ENCODE data around the gene AACS.
"Not testable (repeated sequence)": the region's sequence is repeated elsewhere in the genome, so short reads cannot be mapped to it uniquely, and the experiment has no call there.

AACS gene

GRCh38 chr12:125061229-125061628 lies 4.0 kb upstream of the AACS start:
- no peak for DNase-seq

GRCh38 chr12:125063522-125063921 lies 1.7 kb upstream of the AACS start:
- DNase-seq: not testable (repeated sequence)

- no peak for DNase-seq
Measured at GRCh38 chr12:125064492-125064891, 743 bp upstream of the AACS start.

- DNase-seq: no peak
Measured at GRCh38 chr12:125065919-125066570, 810 bp downstream of the AACS start.

GRCh38 chr12:125068391-125068790 lies 3.2 kb downstream of the AACS start:
- no peak for DNase-seq

GRCh38 chr12:125069616-125070015 lies 4.4 kb downstream of the AACS start:
- DNase-seq: no peak

GRCh38 chr12:125070112-125070511 lies 4.9 kb downstream of the AACS start:
- no peak for DNase-seq

GRCh38 chr12:125070661-125071390 lies 5.6 kb downstream of the AACS start:
- DNase-seq: no peak

GRCh38 chr12:125071456-125071855 lies 6.2 kb downstream of the AACS start:
- DNase-seq: no peak

- no peak for DNase-seq
Measured at GRCh38 chr12:125072496-125072895, 7.3 kb downstream of the AACS start.

- DNase-seq: not testable (repeated sequence)
Measured at GRCh38 chr12:125074294-125074693, 9.1 kb downstream of the AACS start.

GRCh38 chr12:125076103-125076502 lies 10.9 kb downstream of the AACS start:
- DNase-seq: no peak

- DNase-seq: no peak
Measured at GRCh38 chr12:125079084-125079483, 13.8 kb downstream of the AACS start.

- no peak for DNase-seq
Measured at GRCh38 chr12:125079648-125080645, 14.7 kb downstream of the AACS start.

GRCh38 chr12:125081427-125081826 lies 16.2 kb downstream of the AACS start:
- no peak for DNase-seq

- no peak for DNase-seq
Measured at GRCh38 chr12:125083072-125083471, 17.8 kb downstream of the AACS start.

GRCh38 chr12:125088199-125088598 lies 23.0 kb downstream of the AACS start:
- not testable (repeated sequence) for DNase-seq

GRCh38 chr12:125089083-125089482 lies 23.8 kb downstream of the AACS start:
- no peak for DNase-seq

- no peak for DNase-seq
Measured at GRCh38 chr12:125089626-125090025, 24.4 kb downstream of the AACS start.

- DNase-seq: no peak
Measured at GRCh38 chr12:125090437-125090836, 25.2 kb downstream of the AACS start.

- no peak for DNase-seq
Measured at GRCh38 chr12:125091401-125091800, 26.2 kb downstream of the AACS start.

GRCh38 chr12:125092108-125092871 lies 27.1 kb downstream of the AACS start:
- no peak for DNase-seq

All from hematopoietic multipotent progenitor cell treated with erythropoietin and hydrocortisone succinate and interleukin-3 and kit ligand, for 8 days (in vitro differentiated cells).